Effector memory CD8-positive, alpha-beta T cell (primary cell): ENCODE measurements around the gene ADAMTS2.

Source experiments
- ATAC-seq: fragments of 150-1000 bp; cut with Tn5 transposase; replicated peaks from 2 replicates; pipeline ENCODE4 v1.10.0; 2021; ENCODE audit warnings: mild to moderate bottlenecking, moderate library complexity
- DNase-seq, 3 experiments: peaks; one replicate each; pipeline ENCODE4 v3.0.0; 2021
- H3K27ac Mint-ChIP-seq, 2 donors: one replicate each; pipeline ENCODE4 v1.8.0; 2022; ENCODE audit warnings: mild to moderate bottlenecking in 2 of 2, mixed read lengths in 2 of 2, moderate library complexity in 2 of 2
- H3K27me3 Mint-ChIP-seq, 2 donors: one replicate each; pipeline ENCODE4 v1.8.0; 2022; ENCODE audit warnings: mixed read lengths in 2 of 2
- H3K36me3 Mint-ChIP-seq: one replicate; pipeline ENCODE4 v1.8.0; 2022; ENCODE audit warnings: mild to moderate bottlenecking, moderate library complexity, mixed read lengths; ENCODE audit not compliant: insufficient read depth
- H3K4me1 Mint-ChIP-seq, 2 donors: one replicate each; pipeline ENCODE4 v1.8.0; 2022; ENCODE audit warnings: low read depth in 2 of 2, mixed read lengths in 2 of 2
- H3K4me3 Mint-ChIP-seq, 2 donors: one replicate each; pipeline ENCODE4 v1.8.0; 2022; ENCODE audit warnings: mild to moderate bottlenecking in 2 of 2, mixed read lengths in 2 of 2, moderate library complexity in 2 of 2
- H3K9me3 Mint-ChIP-seq, 2 donors: one replicate each; pipeline ENCODE4 v1.8.0; 2022; ENCODE audit warnings: mixed read lengths in 2 of 2

Gene ADAMTS2

GRCh38 chr5:179255527-179256327 is 89.5 kb downstream of the ADAMTS2 start:
- no peaks in the 10 kb centered on the region for H3K36me3 Mint-ChIP-seq
- peaks cover 5 to 30% of the 10 kb centered on the region in 2 donors for H3K27me3 Mint-ChIP-seq
- H3K4me1 Mint-ChIP-seq, result no peaks in the 10 kb centered on the region
- H3K27ac Mint-ChIP-seq, result no peak overlapping the region
- DNase-seq (no peak), ATAC-seq (no peak)
- H3K9me3 Mint-ChIP-seq, result no peaks in the 10 kb centered on the region
- H3K4me3 Mint-ChIP-seq, result no peak overlapping the region

DNA sequence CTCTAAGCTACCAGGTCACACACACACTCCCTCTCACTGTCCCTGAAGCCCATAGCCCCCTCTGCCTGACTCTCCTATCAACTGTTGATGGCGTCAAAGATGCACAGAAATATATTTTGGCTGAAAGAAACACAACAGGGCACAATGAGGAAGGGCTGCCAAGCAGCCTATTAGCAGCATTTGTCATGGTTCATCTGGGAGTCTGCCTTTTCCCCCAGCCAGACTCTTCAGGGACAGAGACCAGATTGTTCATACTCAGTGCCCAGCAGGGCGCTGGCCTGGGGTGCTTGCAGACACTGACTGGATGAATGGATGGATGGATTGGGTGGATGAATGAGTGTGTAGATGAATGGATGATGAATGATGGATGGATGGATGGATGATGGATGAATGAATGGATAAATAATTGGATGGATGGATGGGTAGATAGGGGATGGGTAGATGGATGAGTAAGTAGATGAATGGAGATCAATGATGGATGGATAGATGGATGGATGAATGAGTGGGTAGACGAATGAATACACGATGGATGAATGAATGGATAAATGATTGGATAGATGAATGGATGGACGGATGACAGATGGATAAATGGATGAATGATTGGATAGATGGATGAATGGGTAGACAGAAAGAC is 90.5 kb downstream of the ADAMTS2 start:
- H3K4me3 Mint-ChIP-seq, result no peak overlapping the region
- H3K27me3 Mint-ChIP-seq, result peaks cover 5 to 30% of the 10 kb centered on the region in 2 donors
- no peak for DNase-seq
- H3K27ac Mint-ChIP-seq, result no peak overlapping the region
- no peaks in the 10 kb centered on the region for H3K9me3 Mint-ChIP-seq
- H3K36me3 Mint-ChIP-seq, result no peaks in the 10 kb centered on the region
- no peaks in the 10 kb centered on the region for H3K4me1 Mint-ChIP-seq
- no peak for ATAC-seq

DNA sequence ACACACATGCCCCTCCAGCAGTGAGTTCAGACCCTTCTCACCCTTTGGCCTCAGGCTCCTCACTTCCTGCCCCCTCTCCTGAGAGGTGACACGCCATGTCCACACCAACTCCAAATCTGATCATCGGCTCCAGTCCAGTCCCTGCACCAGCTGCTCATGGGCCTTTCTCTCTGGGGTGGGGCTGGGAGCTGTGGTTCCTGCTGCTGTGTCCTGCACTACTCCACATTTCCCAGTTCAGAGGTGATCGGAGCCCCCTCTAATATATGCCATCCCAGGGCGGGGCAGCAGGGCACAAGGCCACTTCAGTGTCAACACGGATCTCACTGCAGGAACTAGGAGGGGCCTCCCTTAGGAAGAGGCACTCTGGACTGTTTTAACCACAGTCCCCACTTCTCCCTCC is 91.5 kb downstream of the ADAMTS2 start:
- Mint-ChIP-seq H3K9me3 (no peaks in the 10 kb centered on the region), H3K4me3 (no peak overlapping the region), H3K4me1 (no peaks in the 10 kb centered on the region), H3K27me3 (peaks cover 5 to 30% of the 10 kb centered on the region in 2 donors), H3K27ac (no peak overlapping the region), H3K36me3 (no peaks in the 10 kb centered on the region)
- no peak for DNase-seq
- no peak for ATAC-seq

DNA sequence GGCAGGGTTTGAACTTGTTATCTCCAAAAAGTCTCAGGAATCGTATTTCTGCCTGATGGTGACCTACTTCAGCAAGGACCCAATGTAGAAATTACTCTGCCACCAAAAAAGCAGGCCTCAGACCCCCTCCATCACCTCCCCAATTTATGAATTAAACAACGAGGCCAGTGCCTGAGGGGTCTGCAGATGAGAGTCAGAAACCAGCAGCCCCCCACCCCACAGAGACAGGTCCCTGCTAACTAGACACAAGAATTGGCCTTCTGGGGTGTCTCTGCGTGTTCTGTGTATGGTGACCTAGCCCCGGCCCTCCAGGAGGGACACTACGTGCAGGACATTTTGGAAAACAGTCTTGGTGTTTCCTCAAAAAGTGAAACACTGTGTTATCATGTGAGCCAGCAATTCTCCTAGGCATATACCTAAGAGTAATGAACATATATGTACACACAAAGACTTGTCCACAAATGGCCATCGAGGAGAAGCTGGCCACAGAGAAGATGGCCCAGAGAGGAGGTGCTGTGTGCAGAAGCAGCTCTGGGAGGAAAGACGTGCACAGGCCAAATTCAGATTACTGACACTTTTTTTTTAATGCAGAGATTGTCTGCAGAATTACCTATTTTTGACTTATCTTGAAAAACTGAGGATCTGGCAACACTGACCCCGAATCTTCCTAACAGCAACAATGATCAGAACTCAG is 93.8 kb downstream of the ADAMTS2 start:
- Mint-ChIP-seq H3K4me3 (no peak overlapping the region), H3K36me3 (no peaks in the 10 kb centered on the region), H3K9me3 (peaks cover 0 to 3% of the 10 kb centered on the region in 2 donors), H3K27ac (no peak overlapping the region), H3K27me3 (peaks cover 5 to 28% of the 10 kb centered on the region in 2 donors), H3K4me1 (no peaks in the 10 kb centered on the region)
- ATAC-seq (no peak), DNase-seq (no peak)

DNA sequence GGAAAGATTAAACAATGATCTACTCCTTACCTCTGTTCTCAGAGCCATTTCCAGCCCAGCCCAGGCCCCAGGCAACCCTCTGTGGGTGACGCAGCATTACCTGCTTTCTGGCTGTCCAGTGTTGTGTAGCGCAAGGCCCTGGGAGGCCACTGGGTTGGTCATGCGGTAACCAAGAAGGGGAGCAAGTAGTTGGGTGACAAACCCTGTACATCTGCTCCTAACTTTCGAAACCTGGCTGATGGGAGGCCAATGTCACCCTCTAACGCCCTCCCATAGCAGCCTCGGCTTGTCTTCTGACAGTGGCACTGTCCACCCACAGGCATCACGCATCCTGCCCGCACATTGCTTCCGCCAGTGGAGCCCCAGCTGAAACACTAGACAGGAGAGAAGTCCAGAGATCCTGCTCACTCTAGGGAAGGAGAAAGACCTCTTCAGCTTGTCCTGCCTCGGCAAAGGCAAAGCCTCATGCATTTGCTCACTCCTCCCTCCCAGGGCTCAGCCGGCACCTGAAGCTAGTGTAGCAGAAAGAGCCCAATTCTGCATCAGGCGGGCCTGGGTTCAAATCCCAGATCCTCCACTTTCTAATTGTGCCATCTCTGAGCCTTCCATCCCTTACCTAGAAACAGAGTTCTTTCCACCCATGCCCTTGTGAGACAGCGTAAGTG is 94.6 kb downstream of the ADAMTS2 start:
- Mint-ChIP-seq H3K27me3 (peaks cover 5 to 22% of the 10 kb centered on the region in 2 donors), H3K4me3 (no peak overlapping the region), H3K4me1 (no peaks in the 10 kb centered on the region), H3K36me3 (no peaks in the 10 kb centered on the region), H3K27ac (no peak overlapping the region), H3K9me3 (peaks cover 0 to 7% of the 10 kb centered on the region in 2 donors)
- no peak for ATAC-seq
- no peak for DNase-seq

DNA sequence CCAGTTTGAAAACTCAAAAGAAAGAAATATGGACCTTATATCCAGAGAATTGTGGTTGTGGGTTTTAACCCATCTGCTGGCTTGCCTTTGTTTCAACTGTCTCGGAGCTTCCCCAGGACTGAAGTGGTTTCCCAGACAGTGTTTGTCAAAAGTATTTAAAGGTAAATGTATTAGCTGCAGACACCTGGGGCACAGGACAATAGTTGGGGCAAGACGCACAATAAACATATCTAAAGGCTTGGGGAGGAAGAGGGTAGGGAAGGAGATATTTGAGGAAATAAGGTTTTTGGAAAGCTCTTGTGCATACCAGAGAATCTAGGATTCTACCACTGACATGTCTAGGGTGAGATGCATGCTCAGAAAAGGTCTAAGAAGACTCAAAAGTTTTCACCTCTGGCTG is 99.0 kb downstream of the ADAMTS2 start:
- ATAC-seq (no peak), DNase-seq (no peak)
- Mint-ChIP-seq H3K27ac (no peak overlapping the region), H3K36me3 (no peaks in the 10 kb centered on the region), H3K9me3 (peaks cover 0 to 7% of the 10 kb centered on the region in 2 donors), H3K4me3 (no peak overlapping the region), H3K27me3 (peaks cover 10 to 13% of the 10 kb centered on the region in 2 donors), H3K4me1 (no peaks in the 10 kb centered on the region)

DNA sequence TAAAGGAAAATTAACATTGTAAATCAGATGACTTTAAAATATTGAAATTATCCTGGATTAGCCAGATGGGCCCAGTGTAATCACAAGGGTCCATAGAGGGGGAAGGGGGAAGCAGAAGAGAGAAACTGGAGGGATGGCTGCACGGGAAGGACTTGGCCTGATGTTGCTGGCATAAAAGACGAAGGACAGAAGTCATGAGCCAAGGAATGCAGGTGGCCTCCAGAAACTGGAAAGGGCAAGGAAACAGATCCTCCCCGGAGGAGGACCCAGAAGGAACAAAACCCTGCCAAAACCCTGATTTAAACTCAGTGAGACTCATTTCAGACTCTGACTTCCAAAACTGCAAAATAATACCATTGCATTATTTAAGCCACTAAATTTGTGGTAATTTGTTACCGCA is 100.2 kb downstream of the ADAMTS2 start:
- DNase-seq (no peak), ATAC-seq (no peak)
- Mint-ChIP-seq H3K9me3 (peaks cover 0 to 7% of the 10 kb centered on the region in 2 donors), H3K27me3 (peaks cover 22 to 25% of the 10 kb centered on the region in 2 donors), H3K27ac (no peak overlapping the region), H3K36me3 (no peaks in the 10 kb centered on the region), H3K4me1 (no peaks in the 10 kb centered on the region), H3K4me3 (no peak overlapping the region)

DNA sequence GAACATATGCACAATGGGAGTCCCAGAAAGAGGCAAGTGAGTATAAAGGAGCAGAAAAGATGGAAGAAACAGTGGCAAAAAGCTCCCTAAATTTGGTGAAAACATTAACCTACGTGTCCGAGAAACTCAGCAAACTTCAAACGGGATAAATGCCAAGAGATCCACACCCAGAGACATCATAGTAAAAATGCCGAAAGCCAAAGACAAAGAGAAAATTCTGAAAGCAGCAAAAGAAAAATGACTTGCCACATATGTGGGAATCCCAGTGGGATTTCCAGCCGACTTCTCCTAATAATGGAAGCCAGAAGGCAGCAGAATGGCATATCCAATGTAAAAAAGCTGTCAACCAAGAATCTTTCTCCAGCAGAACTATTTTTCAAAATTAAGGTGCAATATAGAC is 101.2 kb downstream of the ADAMTS2 start:
- Mint-ChIP-seq H3K36me3 (no peaks in the 10 kb centered on the region), H3K27me3 (peaks cover 31 to 35% of the 10 kb centered on the region in 2 donors), H3K4me1 (no peaks in the 10 kb centered on the region), H3K9me3 (peaks cover 0 to 7% of the 10 kb centered on the region in 2 donors), H3K4me3 (no peak overlapping the region), H3K27ac (no peak overlapping the region)
- no peak for DNase-seq
- no peak for ATAC-seq

- no peak overlapping the region for H3K4me3 Mint-ChIP-seq
- no peak overlapping the region for H3K27ac Mint-ChIP-seq
- DNase-seq, result no peak
- ATAC-seq, result no peak
- H3K4me1 Mint-ChIP-seq, result no peaks in the 10 kb centered on the region
- peaks cover 39 to 42% of the 10 kb centered on the region in 2 donors for H3K27me3 Mint-ChIP-seq
- peaks cover 0 to 8% of the 10 kb centered on the region in 2 donors for H3K9me3 Mint-ChIP-seq
- no peaks in the 10 kb centered on the region for H3K36me3 Mint-ChIP-seq
Measured at GRCh38 chr5:179243333-179243732, 101.9 kb downstream of the ADAMTS2 start.

- Mint-ChIP-seq H3K27me3 (peaks cover 45 to 46% of the 10 kb centered on the region in 2 donors), H3K9me3 (peaks cover 0 to 11% of the 10 kb centered on the region in 2 donors), H3K36me3 (no peaks in the 10 kb centered on the region), H3K4me3 (no peak overlapping the region), H3K4me1 (no peaks in the 10 kb centered on the region), H3K27ac (no peak overlapping the region)
- DNase-seq, result no peak
- no peak for ATAC-seq
Measured at GRCh38 chr5:179242676-179243075, 102.6 kb downstream of the ADAMTS2 start.

DNA sequence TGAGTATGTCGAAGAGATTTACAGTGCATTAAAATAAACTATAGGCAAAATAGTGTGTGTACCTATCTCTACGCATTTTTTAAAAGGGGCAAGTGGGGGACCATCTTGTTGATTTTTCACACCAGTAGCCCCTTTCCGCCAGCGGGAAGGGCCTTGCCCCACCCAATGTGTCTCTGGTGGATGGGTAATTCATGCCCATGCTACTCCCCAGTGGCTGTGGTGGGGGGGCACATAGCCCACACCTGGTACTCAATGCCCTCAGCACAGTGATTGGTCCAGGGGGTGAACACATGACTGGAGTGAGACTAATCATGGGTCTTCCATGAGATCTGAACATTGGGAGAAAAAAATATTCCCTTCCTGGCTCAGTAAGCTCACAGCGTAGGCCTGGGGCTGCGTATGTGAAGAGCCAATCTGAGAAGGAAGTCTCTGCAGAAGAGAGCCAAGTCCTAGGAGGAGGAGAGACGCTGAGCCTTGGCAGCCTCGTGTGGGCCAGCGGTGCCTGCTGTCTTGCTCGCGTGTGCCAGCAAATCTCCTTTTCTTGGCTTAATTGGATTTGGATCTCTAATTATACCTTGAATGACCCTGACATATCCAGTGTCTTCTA is 103.4 kb downstream of the ADAMTS2 start:
- no peak for ATAC-seq
- H3K27ac Mint-ChIP-seq, result no peak overlapping the region
- no peak overlapping the region for H3K4me3 Mint-ChIP-seq
- H3K27me3 Mint-ChIP-seq, result peaks cover 46 to 51% of the 10 kb centered on the region in 2 donors
- no peaks in the 10 kb centered on the region for H3K4me1 Mint-ChIP-seq
- H3K9me3 Mint-ChIP-seq, result peaks cover 0 to 10% of the 10 kb centered on the region in 2 donors
- H3K36me3 Mint-ChIP-seq, result no peaks in the 10 kb centered on the region
- no peak for DNase-seq

- Mint-ChIP-seq H3K27me3 (peaks cover 46 to 51% of the 10 kb centered on the region in 2 donors), H3K36me3 (no peaks in the 10 kb centered on the region), H3K4me3 (no peak overlapping the region), H3K9me3 (peaks cover 0 to 6% of the 10 kb centered on the region in 2 donors), H3K27ac (no peak overlapping the region), H3K4me1 (no peaks in the 10 kb centered on the region)
- ATAC-seq, result no peak
- DNase-seq, result no peak
Measured at GRCh38 chr5:179241175-179241574, 104.1 kb downstream of the ADAMTS2 start.

DNA sequence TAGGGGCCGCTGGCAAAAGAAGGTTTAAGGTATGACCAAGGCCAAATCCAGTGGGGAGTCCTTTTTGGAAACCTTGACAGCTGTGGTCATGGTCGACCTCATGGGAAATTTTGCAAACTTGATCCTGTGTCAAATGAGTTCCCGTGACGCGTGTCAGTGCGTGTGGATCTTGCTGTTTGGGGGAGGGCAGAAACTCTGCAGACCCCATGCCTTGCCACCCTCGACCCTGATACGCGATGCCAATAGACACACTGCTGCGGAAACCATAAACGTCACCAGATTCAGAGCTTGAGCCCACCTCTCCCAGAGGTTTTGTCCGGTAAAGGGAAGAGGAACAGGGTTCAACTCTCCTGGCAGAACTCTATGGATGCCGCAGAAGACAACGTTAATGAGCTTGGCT is 104.7 kb downstream of the ADAMTS2 start:
- no peak overlapping the region for H3K27ac Mint-ChIP-seq
- no peaks in the 10 kb centered on the region for H3K4me1 Mint-ChIP-seq
- peaks cover 0 to 5% of the 10 kb centered on the region in 2 donors for H3K9me3 Mint-ChIP-seq
- no peak for ATAC-seq
- H3K27me3 Mint-ChIP-seq, result peaks cover 46 to 51% of the 10 kb centered on the region in 2 donors
- H3K36me3 Mint-ChIP-seq, result no peaks in the 10 kb centered on the region
- DNase-seq, result no peak
- H3K4me3 Mint-ChIP-seq, result no peak overlapping the region
